Chondrocyte (in vitro differentiated cells): ENCODE measurements around the gene BTBD19. TPM values are rescaled to one million over a fixed set of nuclear protein-coding genes. Genes with fewer than 3 reads are reported as not detected.
"Not testable (repeated sequence)": the region's sequence is repeated elsewhere in the genome, so short reads cannot be mapped to it uniquely, and the experiment has no call there.

Experiments used
- DNase-seq: peaks from one replicate; pipeline ENCODE4 v3.0.0; 2021; ENCODE audit warnings: mixed read lengths, low spot score
- H3K27ac Mint-ChIP-seq: one replicate; pipeline ENCODE4 v1.8.0; 2021; ENCODE audit warnings: mild to moderate bottlenecking, moderate library complexity, mixed read lengths; ENCODE audit not compliant: unreplicated experiment
- H3K27me3 Mint-ChIP-seq: 2 replicates; pipeline ENCODE4 v1.8.0; 2021; ENCODE audit warnings: low read depth, mixed read lengths
- H3K36me3 Mint-ChIP-seq: 2 replicates; pipeline ENCODE4 v1.8.0; 2021; ENCODE audit warnings: low read depth, mixed read lengths
- H3K4me1 Mint-ChIP-seq: 2 replicates; pipeline ENCODE4 v1.8.0; 2021; ENCODE audit warnings: low read depth, mild to moderate bottlenecking, mixed read lengths
- H3K4me3 Mint-ChIP-seq: one replicate; pipeline ENCODE4 v1.8.0; 2021; ENCODE audit warnings: mild to moderate bottlenecking, moderate library complexity, mixed read lengths; ENCODE audit not compliant: unreplicated experiment
- H3K9me3 Mint-ChIP-seq: 2 replicates; pipeline ENCODE4 v1.8.0; 2021; ENCODE audit warnings: low read depth, mixed read lengths
- total RNA-seq: library from RNA; stranded (reverse); gene quantifications from 3 replicates; pipeline ENCODE4 v1.2.1, GENCODE V29; 2021
- TF ChIP-seq, protein P1 (sequence below): fragments of 200-600 bp; sonication (generic); IDR thresholded peaks from 2 replicates; pipeline ENCODE4 v1.5.0; 2021; ENCODE audit warnings: antibody characterized with exemption, mild to moderate bottlenecking, moderate library complexity

Gene BTBD19
- total RNA-seq, 1 donor from 2014 or later = 44.1 TPM

DNA sequence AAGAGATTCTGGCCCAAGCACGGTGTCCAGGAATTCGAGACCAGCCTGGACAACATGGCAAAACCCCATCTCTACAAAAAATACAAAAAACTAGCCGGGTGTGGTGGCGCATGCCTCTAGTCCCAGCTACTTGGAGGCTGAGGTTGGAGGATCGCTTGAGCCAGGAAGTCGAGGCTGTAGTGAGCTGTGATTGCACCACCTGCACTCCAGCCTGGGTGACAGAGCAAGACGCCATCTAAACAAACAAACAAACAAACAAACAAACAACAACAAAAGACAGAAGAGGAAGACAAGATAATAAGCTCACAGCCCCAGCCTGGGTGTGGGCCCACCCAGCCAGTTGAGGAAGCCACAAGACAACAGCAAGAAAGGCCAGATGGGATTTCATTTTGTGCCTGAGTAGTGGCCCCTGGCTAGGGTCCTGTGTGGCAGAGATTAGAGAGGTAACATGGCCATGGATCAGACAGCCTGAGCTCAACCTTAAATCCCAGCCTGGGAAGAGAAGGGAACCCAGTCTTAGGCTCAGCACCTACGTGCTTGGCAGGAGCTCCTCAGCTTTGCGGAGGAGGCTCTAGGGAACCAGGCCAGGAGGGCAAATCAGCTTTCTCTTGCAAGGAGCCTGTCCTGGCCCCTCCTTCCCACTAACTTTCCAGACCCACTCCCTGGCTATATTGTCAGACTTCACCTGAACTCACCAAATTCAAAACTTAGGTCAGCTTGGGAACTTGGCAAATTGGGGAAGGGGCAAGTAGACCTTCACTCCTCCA, 15.4 kb upstream of the BTBD19 start:
- Mint-ChIP-seq H3K27ac (no peak overlapping the region), H3K4me3 (no peak overlapping the region), H3K4me1 (peaks cover 6% of the 10 kb centered on the region), H3K9me3 (no peaks in the 10 kb centered on the region), H3K36me3 (no peaks in the 10 kb centered on the region), H3K27me3 (no peaks in the 10 kb centered on the region)
- TF ChIP-seq, protein P1, sequence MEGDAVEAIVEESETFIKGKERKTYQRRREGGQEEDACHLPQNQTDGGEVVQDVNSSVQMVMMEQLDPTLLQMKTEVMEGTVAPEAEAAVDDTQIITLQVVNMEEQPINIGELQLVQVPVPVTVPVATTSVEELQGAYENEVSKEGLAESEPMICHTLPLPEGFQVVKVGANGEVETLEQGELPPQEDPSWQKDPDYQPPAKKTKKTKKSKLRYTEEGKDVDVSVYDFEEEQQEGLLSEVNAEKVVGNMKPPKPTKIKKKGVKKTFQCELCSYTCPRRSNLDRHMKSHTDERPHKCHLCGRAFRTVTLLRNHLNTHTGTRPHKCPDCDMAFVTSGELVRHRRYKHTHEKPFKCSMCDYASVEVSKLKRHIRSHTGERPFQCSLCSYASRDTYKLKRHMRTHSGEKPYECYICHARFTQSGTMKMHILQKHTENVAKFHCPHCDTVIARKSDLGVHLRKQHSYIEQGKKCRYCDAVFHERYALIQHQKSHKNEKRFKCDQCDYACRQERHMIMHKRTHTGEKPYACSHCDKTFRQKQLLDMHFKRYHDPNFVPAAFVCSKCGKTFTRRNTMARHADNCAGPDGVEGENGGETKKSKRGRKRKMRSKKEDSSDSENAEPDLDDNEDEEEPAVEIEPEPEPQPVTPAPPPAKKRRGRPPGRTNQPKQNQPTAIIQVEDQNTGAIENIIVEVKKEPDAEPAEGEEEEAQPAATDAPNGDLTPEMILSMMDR = no peak
- peak; percentile 34 for DNase-seq

DNA sequence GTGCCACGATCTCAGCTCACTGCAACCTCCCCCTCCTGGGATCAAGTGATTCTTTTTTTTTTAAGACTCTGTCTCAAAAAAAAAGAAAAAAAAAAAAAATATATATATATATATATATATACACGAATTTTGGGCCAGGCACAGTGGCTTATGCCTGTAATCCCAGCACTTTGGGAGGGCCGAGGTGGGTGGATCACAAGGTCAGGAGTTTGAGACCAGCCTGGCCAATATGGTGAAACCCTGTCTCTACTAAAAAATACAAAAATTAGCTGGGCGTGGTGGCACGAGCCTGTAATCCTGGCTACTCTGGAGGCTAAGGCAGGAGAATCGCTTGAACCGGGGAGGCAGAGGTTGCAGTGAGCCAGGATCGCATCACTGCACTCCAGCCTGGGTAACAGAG, 10.4 kb upstream of the BTBD19 start:
- peaks cover 11% of the 10 kb centered on the region for H3K36me3 Mint-ChIP-seq

DNA sequence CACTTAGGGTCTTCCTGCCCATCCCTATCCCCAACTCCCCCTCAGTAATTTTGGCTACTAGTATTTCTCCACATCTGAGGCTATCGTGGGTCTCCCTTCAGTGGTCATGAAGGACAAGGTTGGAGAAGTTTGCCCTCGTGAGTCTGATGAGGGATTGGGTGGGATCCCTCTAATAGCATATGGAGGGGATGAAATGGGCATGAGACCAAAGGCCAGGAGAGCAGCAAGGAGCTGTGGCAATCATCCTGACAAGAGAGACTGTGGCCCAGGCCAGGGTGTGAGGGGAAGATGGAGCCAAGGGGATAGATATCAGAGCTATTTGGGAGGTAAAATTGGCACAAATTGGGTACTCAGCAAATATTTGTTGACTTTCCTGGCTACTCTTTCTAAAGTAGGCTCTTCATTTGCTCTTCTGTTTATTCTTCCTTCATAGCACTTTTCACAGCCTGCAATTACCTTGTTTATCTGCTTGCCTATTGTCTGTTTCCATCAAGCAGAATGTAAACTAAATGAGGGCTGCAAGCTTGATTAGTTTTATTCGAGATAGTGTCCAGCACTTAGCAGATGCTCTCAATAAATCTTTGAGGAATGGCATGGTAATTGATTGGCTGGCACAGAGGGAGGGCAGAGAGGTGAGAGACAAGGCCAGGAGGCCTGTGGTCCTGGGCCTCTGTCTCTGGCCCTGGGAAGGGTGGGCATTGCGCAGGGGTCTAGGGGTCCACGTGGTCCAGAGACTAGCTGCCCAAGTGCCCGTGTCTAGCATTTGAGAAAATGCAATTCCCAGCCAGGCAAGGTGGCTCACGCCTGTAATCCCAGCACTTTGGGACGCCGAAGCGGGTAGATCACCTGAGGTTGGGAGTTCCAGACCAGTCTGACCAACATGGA, 9.6 kb upstream of the BTBD19 start:
- Mint-ChIP-seq H3K4me1 (peaks cover 32% of the 10 kb centered on the region), H3K27ac (peak overlapping the region; percentile 100), H3K36me3 (peaks cover 16% of the 10 kb centered on the region), H3K4me3 (no peak overlapping the region), H3K9me3 (no peaks in the 10 kb centered on the region), H3K27me3 (no peaks in the 10 kb centered on the region)
- peak; percentile 63 for DNase-seq
- TF ChIP-seq, protein P1 = no peak

More for the DNA sequence above, 10.4 kb upstream of the BTBD19 start:
- peaks cover 31% of the 10 kb centered on the region for H3K4me1 Mint-ChIP-seq
- H3K27ac Mint-ChIP-seq, H3K4me3 Mint-ChIP-seq, H3K9me3 Mint-ChIP-seq, H3K27me3 Mint-ChIP-seq: not testable (repeated sequence)
- DNase-seq = peak; percentile 30

DNA sequence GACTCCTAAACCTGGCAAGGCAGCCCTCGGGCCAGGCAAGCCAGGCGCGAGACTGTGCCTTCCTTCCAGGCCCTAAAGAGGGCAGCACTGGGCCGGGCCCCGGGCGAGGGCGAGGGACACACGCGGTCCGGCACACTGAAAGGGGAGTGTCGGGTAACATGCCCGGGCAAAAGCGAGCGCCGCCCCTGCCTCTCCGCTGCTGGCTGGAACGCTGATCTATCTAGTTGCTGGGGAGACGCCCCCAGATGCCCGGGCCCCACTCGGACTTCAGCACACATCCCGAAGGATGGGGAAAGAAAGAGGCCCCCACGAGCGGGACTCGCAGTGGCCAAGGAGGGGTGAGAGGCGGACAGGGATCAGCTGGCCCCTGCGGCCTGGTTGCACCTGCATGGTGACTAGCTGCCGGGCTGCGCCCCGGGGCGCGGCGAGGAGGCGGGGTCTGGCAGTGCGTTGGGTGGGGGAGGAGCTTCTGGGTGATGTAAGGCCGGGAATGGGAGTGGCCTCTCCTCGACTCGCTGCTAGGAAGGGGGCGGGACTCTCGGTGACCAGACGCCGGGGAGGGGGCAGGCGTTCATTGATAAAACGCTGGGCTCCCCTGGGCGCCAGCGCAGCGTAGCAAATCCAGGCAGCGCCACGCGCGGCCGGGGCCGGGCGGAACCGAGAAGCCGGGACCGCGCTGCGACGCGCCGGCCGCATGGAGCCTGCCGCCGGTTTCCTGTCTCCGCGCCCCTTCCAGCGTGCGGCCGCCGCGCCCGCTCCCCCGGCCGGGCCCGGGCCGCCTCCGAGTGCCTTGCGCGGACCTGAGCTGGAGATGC, 8.3 kb upstream of the BTBD19 start, which contains the start of gene PLK3:
Gene PLK3, plus strand, starts transcription at position 608 of the 815 bp plus-strand sequence. Its CDS starts 87 bp downstream, at position 695.
- H3K27me3 Mint-ChIP-seq = no peaks in the 10 kb centered on the region
- peaks cover 37% of the 10 kb centered on the region for H3K4me1 Mint-ChIP-seq
- peak within 1 kb of the TSS; percentile 95 for H3K4me3 Mint-ChIP-seq
- peak; percentile 99 for DNase-seq
- H3K36me3 Mint-ChIP-seq = peaks cover 16% of the 10 kb centered on the region
- TF ChIP-seq, protein P1 = peak; percentile 90
- H3K9me3 Mint-ChIP-seq = no peaks in the 10 kb centered on the region
- H3K27ac Mint-ChIP-seq = peak within 1 kb of the TSS; percentile 100

DNA sequence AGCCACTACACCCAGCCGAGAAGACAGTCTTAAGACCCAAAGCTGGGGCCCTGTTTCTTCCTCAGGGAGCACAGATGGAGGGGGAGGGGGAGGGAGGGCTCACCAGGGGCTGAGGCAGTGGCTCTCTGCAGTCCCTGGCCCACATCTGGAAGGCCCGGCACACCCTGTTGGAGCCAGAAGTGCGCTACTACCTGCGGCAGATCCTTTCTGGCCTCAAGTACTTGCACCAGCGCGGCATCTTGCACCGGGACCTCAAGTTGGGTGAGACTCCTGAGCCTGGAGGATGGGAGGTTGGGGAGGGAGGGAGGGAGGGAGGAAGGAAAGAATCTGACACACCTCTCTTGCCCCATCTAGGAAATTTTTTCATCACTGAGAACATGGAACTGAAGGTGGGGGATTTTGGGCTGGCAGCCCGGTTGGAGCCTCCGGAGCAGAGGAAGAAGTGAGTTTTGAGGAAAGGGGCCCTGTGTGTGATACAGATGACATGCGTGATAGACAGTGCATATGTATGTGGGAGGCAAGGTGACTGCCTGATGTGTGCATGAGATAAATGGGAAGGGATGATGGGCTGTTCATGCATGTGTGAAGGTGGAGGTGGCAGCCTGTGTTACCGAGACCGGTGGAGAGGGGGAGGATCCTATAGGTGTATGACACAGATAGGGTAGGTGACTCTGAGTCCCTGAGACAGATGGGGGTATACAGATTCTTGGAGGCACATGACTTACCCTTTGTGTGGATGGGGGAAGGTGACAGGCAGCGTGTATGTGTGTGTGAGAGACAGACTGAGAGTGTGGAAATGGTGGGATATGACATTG, 6.6 kb upstream of the BTBD19 start:
- peaks cover 42% of the 10 kb centered on the region for H3K4me1 Mint-ChIP-seq
- H3K27me3 Mint-ChIP-seq = no peaks in the 10 kb centered on the region
- H3K36me3 Mint-ChIP-seq = peaks cover 21% of the 10 kb centered on the region
- peak overlapping the region; percentile 93 for H3K27ac Mint-ChIP-seq
- DNase-seq = peak; percentile 77
- H3K9me3 Mint-ChIP-seq = no peaks in the 10 kb centered on the region
- TF ChIP-seq, protein P1 = no peak
- peak overlapping the region; percentile 95 for H3K4me3 Mint-ChIP-seq
